GM18499 (cell line): Measurements from ENCODE around the gene OR10A7.
"Not testable (repeated sequence)": the region's sequence is repeated elsewhere in the genome, so short reads cannot be mapped to it uniquely, and the experiment has no call there.

Source experiments
- ATAC-seq: cut with Tn5 transposase; IDR thresholded peaks from one replicate; pipeline ENCODE4 v1.9.1; 2021; ENCODE audit warnings: moderate number of reproducible peaks; ENCODE audit not compliant: insufficient read depth, unreplicated experiment

OR10A7 gene, protein sequence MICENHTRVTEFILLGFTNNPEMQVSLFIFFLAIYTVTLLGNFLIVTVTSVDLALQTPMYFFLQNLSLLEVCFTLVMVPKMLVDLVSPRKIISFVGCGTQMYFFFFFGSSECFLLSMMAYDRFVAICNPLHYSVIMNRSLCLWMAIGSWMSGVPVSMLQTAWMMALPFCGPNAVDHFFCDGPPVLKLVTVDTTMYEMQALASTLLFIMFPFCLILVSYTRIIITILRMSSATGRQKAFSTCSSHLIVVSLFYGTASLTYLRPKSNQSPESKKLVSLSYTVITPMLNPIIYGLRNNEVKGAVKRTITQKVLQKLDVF

DNA sequence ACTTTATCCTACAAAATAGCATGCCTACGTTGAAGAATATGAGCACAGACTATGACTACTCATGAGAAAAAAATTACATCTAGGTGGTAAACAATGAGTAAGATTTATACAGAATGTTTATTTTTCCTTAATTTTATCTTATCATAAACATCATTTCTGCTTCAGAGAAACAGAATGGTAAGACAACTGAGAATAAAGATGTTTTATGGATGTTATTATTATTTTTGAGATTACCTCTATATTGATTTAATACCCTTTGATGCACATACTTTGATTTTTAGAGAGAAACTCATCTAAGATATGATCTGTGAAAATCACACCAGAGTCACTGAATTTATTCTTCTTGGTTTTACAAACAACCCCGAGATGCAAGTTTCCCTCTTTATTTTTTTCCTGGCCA is at the start of gene OR10A7:
OR10A7 (plus strand) TSS at position 301 of the 400 bp plus-strand sequence; CDS start at position 301, 0 bp downstream.
- no peak for ATAC-seq

DNA sequence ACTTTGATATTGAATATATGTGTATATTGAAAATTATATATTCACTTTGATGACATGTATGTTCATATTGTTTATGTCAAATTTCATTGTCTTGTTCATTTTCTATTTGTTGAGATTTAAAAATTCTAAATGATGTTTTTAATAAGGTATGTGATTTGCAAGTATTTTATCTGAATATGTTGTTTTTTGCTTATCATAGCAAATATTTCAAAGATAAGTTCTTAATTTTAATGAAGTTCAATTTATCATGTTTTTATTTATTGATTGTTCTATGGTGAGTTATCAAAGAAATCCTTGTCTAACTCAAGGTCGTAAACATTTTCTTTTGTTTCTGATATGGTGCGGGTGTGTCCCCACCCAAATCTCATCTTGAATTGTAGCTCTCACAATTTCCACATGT is 49.4 kb upstream of the OR10A7 start:
- no peak for ATAC-seq

DNA sequence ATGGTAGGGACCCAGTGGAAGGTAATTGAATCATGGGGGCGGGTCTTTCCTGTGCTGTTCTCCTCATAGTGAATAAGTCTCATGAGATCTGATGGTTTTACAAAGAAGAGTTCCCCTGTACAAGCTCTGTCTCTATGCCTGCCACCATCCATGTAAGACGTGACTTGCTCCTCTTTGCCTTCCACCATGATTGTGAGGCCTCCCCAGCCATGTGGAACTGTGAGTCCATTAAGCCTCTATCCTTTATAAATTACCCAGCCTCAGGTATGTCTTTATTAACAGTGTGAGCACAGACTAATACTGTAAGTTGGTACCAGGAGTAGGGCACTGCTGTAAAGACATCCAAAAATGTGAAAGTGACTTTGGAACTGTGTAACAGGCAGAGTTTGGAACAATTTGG is 49.0 kb upstream of the OR10A7 start:
- ATAC-seq: not testable (repeated sequence)

DNA sequence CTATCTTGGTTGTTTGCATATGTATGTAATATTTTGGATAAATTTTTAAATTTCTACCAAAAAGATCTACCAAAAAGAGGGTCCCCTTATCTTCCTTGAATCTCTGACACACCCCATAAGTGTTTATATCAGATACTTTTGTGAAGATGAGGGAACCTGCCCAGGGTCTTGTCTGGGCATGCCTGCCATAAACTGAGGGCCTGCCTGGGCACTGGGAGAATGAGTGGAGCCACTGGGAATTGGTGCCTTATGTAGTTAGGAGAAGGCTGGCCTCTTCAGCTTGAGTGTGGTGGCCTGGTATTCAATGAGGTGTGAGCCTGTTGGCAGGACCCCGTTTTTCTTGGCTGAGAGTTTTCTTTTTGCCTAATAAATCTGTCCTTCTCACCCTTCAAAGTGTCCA is 48.1 kb upstream of the OR10A7 start:
- ATAC-seq: no peak

DNA sequence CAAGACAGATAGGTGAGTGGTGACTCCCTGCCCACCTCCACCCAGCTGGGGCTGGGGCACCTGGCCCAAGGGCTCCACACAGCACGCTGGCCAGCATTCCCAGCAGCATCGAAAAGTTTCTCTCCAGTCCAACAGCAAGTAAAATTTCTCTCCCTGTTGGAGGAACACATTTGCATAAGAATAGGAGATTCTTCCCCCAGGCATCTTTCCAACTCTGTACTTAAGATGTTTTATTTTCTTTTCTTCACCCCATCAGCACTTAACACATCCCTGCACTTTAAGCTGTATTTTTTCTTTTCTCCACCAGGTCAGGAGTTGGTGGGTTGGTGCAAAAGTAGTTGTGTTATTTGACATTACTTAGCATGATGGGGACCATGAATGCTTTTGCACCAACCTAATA is 47.4 kb upstream of the OR10A7 start:
- ATAC-seq: no peak

DNA sequence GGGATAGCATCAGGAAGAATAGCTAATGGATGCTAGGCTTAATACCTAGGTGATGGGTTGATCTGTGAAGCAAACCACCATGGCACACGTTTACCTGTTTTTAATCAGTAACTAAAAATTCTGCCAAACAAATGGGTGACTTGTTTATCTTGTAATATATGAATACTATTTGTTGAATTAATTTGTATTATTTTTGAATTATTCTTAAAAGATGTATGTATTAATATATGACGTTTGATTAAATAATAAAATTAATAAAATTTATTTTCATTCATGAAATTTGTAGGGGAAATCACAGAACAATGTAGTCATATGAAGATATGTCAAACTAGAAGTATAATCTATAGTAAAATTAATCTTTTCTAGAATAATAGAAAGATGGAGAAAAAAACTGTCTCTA is 32.3 kb upstream of the OR10A7 start:
- no peak for ATAC-seq

DNA sequence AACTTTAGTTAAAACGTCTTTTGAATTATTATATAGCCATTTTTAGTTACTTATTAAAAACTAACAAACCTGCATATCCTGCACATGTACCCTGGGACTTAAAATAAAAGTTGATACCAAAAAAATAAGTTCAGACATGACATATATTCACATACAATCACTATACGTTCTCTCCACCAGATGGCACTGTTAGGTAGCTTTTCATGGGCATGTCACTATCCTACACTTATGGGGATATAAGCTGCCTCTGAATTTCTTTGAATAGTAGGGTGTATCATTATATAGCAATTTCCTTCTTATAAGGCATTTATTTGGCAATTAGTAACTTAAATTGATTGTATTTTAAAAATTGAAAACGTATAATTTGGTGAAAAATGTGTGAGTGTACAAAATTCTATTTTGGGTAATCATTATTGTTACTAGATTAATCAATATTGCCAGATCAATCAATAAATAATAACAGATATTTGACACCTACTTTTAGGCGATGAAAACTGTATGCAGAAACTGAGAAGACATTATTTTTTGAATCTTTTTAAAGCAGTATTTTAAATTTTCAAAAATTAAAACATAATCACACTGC is 31.8 kb upstream of the OR10A7 start:
- peak; percentile 79 for ATAC-seq

DNA sequence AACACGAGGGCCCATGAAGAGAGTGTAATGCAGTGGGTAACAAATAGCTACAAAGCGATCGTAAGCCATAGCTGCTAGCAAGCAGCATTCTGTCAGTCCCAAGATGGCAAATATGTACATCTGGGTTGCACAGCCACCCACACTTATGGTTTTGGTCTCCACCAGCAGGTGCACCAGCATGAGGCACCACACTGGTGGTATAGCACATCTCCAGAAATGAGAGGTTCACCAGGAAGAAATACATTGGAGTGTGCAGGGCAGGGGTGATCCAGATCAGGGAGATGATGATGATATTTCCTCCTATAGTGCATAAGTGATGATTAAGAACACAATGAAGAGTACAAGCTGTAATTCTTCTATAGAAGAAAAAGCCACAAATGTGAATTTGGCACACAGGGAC is 26.4 kb upstream of the OR10A7 start:
- no peak for ATAC-seq

DNA sequence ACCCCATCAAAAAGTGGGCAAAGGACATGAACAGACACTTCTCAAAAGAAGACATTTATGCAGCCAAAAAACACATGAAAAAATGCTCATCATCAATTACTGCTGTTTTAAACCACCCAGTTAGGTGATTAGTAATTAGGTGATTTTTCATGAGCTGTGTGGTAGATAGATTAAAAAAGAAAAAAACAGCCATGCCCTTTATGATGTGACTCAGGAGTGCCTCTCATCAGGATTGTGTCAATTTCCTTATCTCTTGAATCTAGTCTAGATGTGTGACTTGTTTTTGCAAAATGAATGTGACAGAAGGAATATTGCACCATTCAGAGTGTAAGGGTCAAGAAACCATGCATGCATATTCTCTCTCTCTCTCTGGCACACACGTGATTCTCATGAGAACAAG is 5.7 kb downstream of the OR10A7 start:
- no peak for ATAC-seq

DNA sequence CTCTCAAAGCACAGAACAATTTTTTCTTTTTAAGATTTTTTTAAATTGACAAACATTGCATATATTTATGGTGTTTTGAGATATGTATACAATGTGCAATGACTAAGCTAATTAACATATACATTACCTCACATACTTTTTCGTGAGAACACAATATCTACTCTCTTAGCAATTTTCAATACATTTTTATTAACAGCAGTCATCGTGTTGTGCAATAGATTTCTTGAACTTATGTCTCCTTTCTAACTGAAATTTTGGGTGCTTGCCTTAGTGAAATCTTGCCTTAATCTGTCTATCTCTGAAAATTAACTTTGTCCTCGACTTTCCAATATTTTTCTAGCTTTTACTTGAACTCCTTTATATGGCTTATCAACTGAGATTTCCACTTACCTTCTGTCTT is 6.8 kb downstream of the OR10A7 start:
- no peak for ATAC-seq

DNA sequence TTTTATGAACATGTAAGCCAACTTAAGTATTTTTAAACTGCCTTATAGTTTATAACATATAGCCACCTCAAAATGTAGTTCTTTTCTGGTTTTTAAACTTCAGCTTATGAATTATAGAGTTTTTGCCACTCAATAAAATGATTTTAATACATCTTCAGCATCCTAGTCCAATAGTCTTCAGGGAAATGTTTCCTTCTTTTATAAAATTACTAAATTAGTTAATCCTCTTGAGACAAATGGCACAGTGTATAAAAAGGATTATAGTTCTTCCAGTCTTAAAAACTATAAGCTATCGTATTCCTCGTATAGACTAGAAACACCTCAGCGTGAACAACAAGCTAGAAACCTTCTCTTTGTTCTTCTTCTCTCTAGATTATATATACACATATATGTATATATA is 23.5 kb downstream of the OR10A7 start, which contains the start of gene OR6C74:
OR6C74 (plus strand) TSS at position 301 of the 400 bp plus-strand sequence. CDS start 2,679 bp downstream, outside the sequence.
- ATAC-seq: no peak

DNA sequence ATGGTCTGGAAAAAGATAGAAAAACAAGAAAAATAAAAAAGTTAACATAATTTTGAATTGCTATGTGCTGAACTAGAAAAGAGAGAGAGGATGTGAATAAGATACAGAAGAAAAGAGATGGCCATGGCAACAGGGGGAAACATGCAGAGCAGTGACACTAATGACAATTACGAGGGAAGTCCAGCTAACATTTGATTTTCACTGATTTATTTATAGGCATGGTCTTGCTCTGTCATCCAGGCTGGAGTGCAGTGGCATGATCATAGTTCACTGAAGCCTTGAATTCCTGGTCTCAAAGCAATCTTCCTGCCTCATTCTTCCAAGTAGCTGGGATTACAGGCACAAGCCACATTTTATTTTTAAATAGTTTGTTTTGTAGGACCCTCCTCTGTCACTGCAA is 25.3 kb downstream of the OR10A7 start:
- ATAC-seq: no peak

DNA sequence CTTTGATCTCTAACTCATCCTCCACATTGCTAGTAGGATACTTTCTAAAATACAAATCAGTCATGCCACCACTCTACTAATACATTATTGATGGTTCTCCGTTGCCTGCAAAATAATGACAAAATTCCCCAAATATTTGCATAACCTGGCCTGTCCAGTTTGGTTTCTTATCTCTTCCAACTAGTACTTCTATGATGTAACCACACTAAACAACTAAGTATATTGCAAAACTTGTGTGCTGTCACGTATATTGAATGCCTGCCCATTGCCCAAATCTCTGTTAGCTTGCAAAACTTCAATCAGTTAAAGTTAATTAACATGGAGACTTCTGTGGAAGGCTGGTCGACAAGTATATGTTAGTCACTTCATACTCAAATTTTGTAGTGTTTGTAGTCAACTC is 30.1 kb downstream of the OR10A7 start:
- no peak for ATAC-seq

DNA sequence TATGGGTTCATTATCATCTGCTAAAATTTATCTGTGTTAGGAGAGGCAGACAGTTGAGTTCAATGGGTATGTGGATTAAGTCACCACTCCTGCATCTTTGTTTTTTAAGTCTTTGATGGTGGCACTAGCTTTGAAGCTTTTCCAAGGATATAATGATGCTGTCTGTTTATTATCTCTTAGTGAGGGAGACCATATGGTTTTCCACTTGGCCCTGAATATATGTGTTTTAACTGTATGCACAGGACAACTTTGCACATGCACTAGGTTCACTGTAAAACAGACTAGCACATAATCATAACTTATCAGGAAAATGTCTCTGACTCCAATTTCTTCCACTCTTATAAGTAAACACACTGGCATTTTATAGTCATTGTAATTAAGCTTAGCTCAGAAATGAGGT is 32.5 kb downstream of the OR10A7 start:
- no peak for ATAC-seq

DNA sequence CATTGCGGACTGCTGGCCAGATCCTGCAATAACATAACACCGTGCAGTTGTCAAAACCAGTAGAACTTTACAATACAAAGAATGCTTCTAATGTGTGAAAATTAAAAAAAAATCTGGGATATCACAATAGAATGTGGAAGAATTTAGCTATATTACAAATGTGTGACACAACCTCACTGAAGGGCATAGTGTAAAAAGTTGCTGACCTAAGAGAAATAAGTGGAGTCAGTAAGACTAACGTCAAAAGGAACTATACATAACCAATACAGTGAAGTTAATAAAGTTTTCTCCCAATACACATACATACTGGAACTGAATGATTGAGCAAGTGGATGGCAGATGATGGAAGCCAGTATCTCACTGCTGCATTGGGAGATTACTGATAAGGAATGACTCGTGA is 36.0 kb downstream of the OR10A7 start:
- no peak for ATAC-seq

DNA sequence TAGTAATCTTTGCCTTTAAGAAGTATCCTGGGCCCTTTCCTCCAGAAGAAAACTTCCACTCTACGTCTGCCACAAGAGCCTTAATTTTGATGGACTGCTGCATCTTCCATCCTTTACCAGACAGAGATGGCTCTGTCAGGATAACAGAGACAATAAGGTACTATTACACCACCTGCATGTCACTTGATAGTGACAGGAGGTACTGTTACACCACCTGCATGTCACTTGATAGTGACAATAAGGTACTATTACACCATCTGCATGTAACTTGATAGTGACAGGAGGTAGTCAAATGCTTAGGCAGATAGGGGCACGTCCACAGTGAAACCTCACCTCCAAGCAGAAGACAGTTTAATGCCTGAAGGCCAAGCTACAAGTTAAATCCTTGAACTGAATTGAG is 37.5 kb downstream of the OR10A7 start:
- no peak for ATAC-seq
